A673 (cell line): ENCODE measurements around the gene MEG3. TPM values are rescaled to one million over a fixed set of nuclear protein-coding genes. Genes with fewer than 3 reads are reported as not detected.

Experiments used
- BruUV-seq: library from RNA; stranded (reverse); fragments of 400-500 nt; replicated peaks from 2 replicates; lab custom pipeline; 2021; lab: Mats Ljungman, UMichigan
- CTCF ChIA-PET: fragments of 300-600 bp; sonication (Branson Sonifier 250); formaldehyde crosslinking; loops from one replicate; lab custom pipeline; 2022; ENCODE audit warnings: antibody characterized with exemption; lab: Charles Lee
- POLR2A ChIA-PET: fragments of 300-600 bp; sonication (Branson Sonifier 250); formaldehyde crosslinking; loops from one replicate; lab custom pipeline; 2022; ENCODE audit warnings: antibody characterized with exemption; ENCODE audit not compliant: low non-redundant PET; lab: Charles Lee
- DNase-seq: peaks from one replicate; pipeline ENCODE4 v3.0.0-alpha.2; 2015; ENCODE audit warnings: low spot score
- H3K27ac ChIP-seq: fragments of 200-600 bp; sonication (generic); 2 replicates; pipeline ENCODE4 v1.5.1; 2016; ENCODE audit warnings: mixed run types, low read depth, mild to moderate bottlenecking, mixed read lengths, antibody characterized with exemption, low read length; ENCODE audit not compliant: poor library complexity, severe bottlenecking
- H3K27me3 ChIP-seq: fragments of 200-600 bp; sonication (generic); replicated peaks from 2 replicates; pipeline ENCODE4 v1.6.1; 2017; ENCODE audit warnings: mixed run types, low read depth, mild to moderate bottlenecking, mixed read lengths, antibody characterized with exemption, low read length; ENCODE audit not compliant: insufficient read depth, poor library complexity
- H3K36me3 ChIP-seq: fragments of 200-600 bp; sonication (generic); 2 replicates; pipeline ENCODE4 v1.6.1; 2016; ENCODE audit warnings: mixed run types, mild to moderate bottlenecking, mixed read lengths, antibody characterized with exemption, low read length; ENCODE audit not compliant: insufficient read depth, poor library complexity, severe bottlenecking
- H3K4me1 ChIP-seq: fragments of 200-600 bp; sonication (generic); 2 replicates; pipeline ENCODE4 v1.6.1; 2017; ENCODE audit warnings: mixed run types, mild to moderate bottlenecking, mixed read lengths, antibody characterized with exemption, low read length; ENCODE audit not compliant: insufficient read depth, poor library complexity, severe bottlenecking
- H3K4me3 ChIP-seq: fragments of 200-600 bp; sonication (generic); 2 replicates; pipeline ENCODE4 v1.5.1; 2016; ENCODE audit warnings: low read depth, mixed run types, mild to moderate bottlenecking, mixed read lengths, low read length; ENCODE audit not compliant: poor library complexity, severe bottlenecking
- H3K9me3 ChIP-seq: fragments of 200-600 bp; sonication (generic); 2 replicates; pipeline ENCODE4 v1.6.1; 2016; ENCODE audit warnings: mixed run types, low read depth, mild to moderate bottlenecking, mixed read lengths, antibody characterized with exemption, low read length; ENCODE audit not compliant: poor library complexity, severe bottlenecking
- CTCF ChIP-seq: fragments of 300-800, 200-600 bp; sonication (generic); conservative IDR thresholded peaks from 2 replicates; pipeline ENCODE4 v1.5.1; 2017; ENCODE audit warnings: low read depth, mild to moderate bottlenecking, antibody characterized with exemption, low read length, moderate library complexity, mixed read lengths
- EZH2 ChIP-seq: fragments of 200-600 bp; sonication (generic); IDR thresholded peaks from 2 replicates; pipeline ENCODE4 v1.6.1; 2017; ENCODE audit warnings: borderline replicate concordance, low read depth, mild to moderate bottlenecking, mixed read lengths, antibody characterized with exemption, low read length; ENCODE audit not compliant: poor library complexity, severe bottlenecking
- intact Hi-C: fragments of 100-400 bp; cut with micrococcal nuclease; formaldehyde crosslinking; loops from one replicate; pipeline ENCODE4 v1.10.0; 2022; ENCODE audit not compliant: unreplicated experiment
- total RNA-seq: library from RNA; stranded (reverse); gene quantifications from 2 replicates; pipeline ENCODE4 v1.2.3, GENCODE V29; 2021

The MEG3 gene
- total RNA-seq, 1 experiment from 2014 or later = 58.7 TPM

- Histone ChIP-seq H3K4me1 (peaks cover 33% of the 10 kb centered on the region), H3K4me3 (no peak overlapping the region), H3K9me3 (no peaks in the 10 kb centered on the region), H3K27me3 (no peaks in the 10 kb centered on the region), H3K27ac (no peak overlapping the region), H3K36me3 (no peaks in the 10 kb centered on the region)
- BruUV-seq = no TSS peak
- TF ChIP-seq EZH2 (no peak), CTCF (no peak)
- intact Hi-C loops = no loop called here
- DNase-seq = no peak
- CTCF ChIA-PET = no interaction called here
- POLR2A ChIA-PET = no interaction called here
Observed at GRCh38 chr14:100862277-100862676, 36.4 kb downstream of the MEG3 start.

GRCh38 chr14:100862793-100863192 is 36.9 kb downstream of the MEG3 start:
- no peak overlapping the region for H3K4me3 ChIP-seq
- POLR2A ChIA-PET = no interaction called here
- no peaks in the 10 kb centered on the region for H3K36me3 ChIP-seq
- no peaks in the 10 kb centered on the region for H3K9me3 ChIP-seq
- no TSS peak for BruUV-seq
- DNase-seq = no peak
- no peaks in the 10 kb centered on the region for H3K27me3 ChIP-seq
- H3K27ac ChIP-seq = no peak overlapping the region
- intact Hi-C loops = no loop called here
- CTCF ChIA-PET = no interaction called here
- no peak for TF ChIP-seq EZH2
- H3K4me1 ChIP-seq = peaks cover 33% of the 10 kb centered on the region

GRCh38 chr14:100864206-100864605 is 38.3 kb downstream of the MEG3 start:
- H3K4me3 ChIP-seq = no peak overlapping the region
- H3K9me3 ChIP-seq = no peaks in the 10 kb centered on the region
- BruUV-seq = no TSS peak
- ChIA-PET POLR2A (no interaction called here), CTCF (no interaction called here)
- TF ChIP-seq EZH2 = no peak
- no peak overlapping the region for H3K27ac ChIP-seq
- H3K36me3 ChIP-seq = no peaks in the 10 kb centered on the region
- intact Hi-C loops = no loop called here
- H3K4me1 ChIP-seq = peaks cover 25% of the 10 kb centered on the region
- no peaks in the 10 kb centered on the region for H3K27me3 ChIP-seq
- DNase-seq = no peak

- no TSS peak for BruUV-seq
- no peak for DNase-seq
- ChIA-PET CTCF (no interaction called here), POLR2A (no interaction called here)
- no peak overlapping the region for H3K4me3 ChIP-seq
- intact Hi-C loops = no loop called here
- H3K9me3 ChIP-seq = no peaks in the 10 kb centered on the region
- peaks cover 16% of the 10 kb centered on the region for H3K4me1 ChIP-seq
- no peaks in the 10 kb centered on the region for H3K36me3 ChIP-seq
- H3K27me3 ChIP-seq = no peaks in the 10 kb centered on the region
- TF ChIP-seq CTCF = no peak
- no peak for TF ChIP-seq EZH2
- no peak overlapping the region for H3K27ac ChIP-seq
Observed at GRCh38 chr14:100864960-100865681, 39.2 kb downstream of the MEG3 start.
